H1 (cell line): ENCODE data around the gene SAT2. TPM values are rescaled to one million over a fixed set of nuclear protein-coding genes. Genes with fewer than 3 reads are reported as not detected.
A peak's percentile ranks its signal among the peaks of the same experiment; 100 is the strongest.

Experiments
- CTCF ChIA-PET: fragments of 300-600 bp; sonication (Branson Sonifier 250); formaldehyde crosslinking; loops from one replicate; lab custom pipeline; 2021; ENCODE audit not compliant: partially characterized antibody; lab: Charles Lee
- POLR2A ChIA-PET: fragments of 300-600 bp; sonication (Branson Sonifier 250); formaldehyde crosslinking; loops from one replicate; lab custom pipeline; 2021; ENCODE audit warnings: inconsistent platforms; ENCODE audit not compliant: partially characterized antibody; lab: Charles Lee
- DNase-seq, 2 experiments: peaks; one replicate each; pipeline versions ENCODE4 v3.0.0 to v3.0.0-alpha.2; 2010 to 2022; ENCODE audit warnings: low spot score in 2 of 2, low read depth in 1 of 2, mixed read lengths in 1 of 2
- FAIRE-seq: peaks from 2 replicates; lab custom pipeline; 2011; peaks lifted over from hg19 to GRCh38; lab: Jason Lieb, UNC
- H2AFZ ChIP-seq: 2 replicates; pipeline ENCODE4 v1.8.1; 2012; ENCODE audit warnings: low read length, inconsistent platforms
- H2AK5ac ChIP-seq: 2 replicates; pipeline ENCODE4 v1.6.1; 2013; ENCODE audit warnings: low read depth, low read length
- H2BK120ac ChIP-seq: replicated peaks from 2 replicates; pipeline ENCODE3; 2013; ENCODE audit warnings: low read depth, low read length, inconsistent platforms
- H2BK12ac ChIP-seq: 2 replicates; pipeline ENCODE4 v1.6.1; 2013; ENCODE audit warnings: low read depth, low read length
- H2BK15ac ChIP-seq: 2 replicates; pipeline ENCODE4 v1.6.1; 2013; ENCODE audit warnings: low read length
- H2BK20ac ChIP-seq: 2 replicates; pipeline ENCODE4 v1.6.1; 2013; ENCODE audit warnings: low read length
- H2BK5ac ChIP-seq: 2 replicates; pipeline ENCODE4 v1.6.1; 2013; ENCODE audit warnings: low read depth, low read length
- H3K14ac ChIP-seq: 2 replicates; pipeline ENCODE4 v1.6.1; 2013; ENCODE audit warnings: inconsistent platforms; ENCODE audit not compliant: insufficient read length
- H3K18ac ChIP-seq: 2 replicates; pipeline ENCODE4 v1.6.1; 2013; ENCODE audit warnings: low read length; ENCODE audit errors: extremely low read depth
- H3K23ac ChIP-seq: 2 replicates; pipeline ENCODE4 v1.6.1; 2013; ENCODE audit warnings: inconsistent platforms; ENCODE audit not compliant: insufficient read length
- H3K23me2 ChIP-seq: 2 replicates; pipeline ENCODE4 v1.6.1; 2013; ENCODE audit warnings: low read depth, low read length
- H3K27ac ChIP-seq: 2 replicates; pipeline ENCODE4 v1.6.1; 2011; ENCODE audit warnings: low read depth, low read length, inconsistent platforms
- H3K27me3 ChIP-seq, 4 experiments: replicated peaks in 1 of 4; 1 replicate in 1 of 4; 2 replicates in 3 of 4; pipeline versions ENCODE4 v1.6.1 to v1.8.1; 2011 to 2013; ENCODE audit warnings: low read length in 3 of 4, mild to moderate bottlenecking in 3 of 4, inconsistent platforms in 2 of 4, mixed read lengths in 2 of 4, moderate library complexity in 1 of 4; ENCODE audit not compliant: control insufficient read depth in 3 of 4, insufficient read depth in 3 of 4; ENCODE audit errors: extremely low read depth in 1 of 4
- H3K36me3 ChIP-seq, 4 experiments: 2 replicates each; pipeline versions ENCODE4 v1.6.1 to v1.8.1; 2011 to 2013; ENCODE audit warnings: mild to moderate bottlenecking in 4 of 4, low read length in 3 of 4, moderate library complexity in 2 of 4, control low read depth in 1 of 4, inconsistent platforms in 1 of 4; ENCODE audit not compliant: insufficient read depth in 4 of 4, control insufficient read depth in 2 of 4
- H3K4ac ChIP-seq: replicated peaks from 2 replicates; pipeline ENCODE3; 2013; ENCODE audit warnings: low read length, low read depth, mixed read lengths, inconsistent platforms; ENCODE audit not compliant: insufficient read length
- H3K4me1 ChIP-seq, 4 experiments: replicated peaks in 1 of 4; 1 replicate in 1 of 4; 2 replicates in 3 of 4; pipeline versions ENCODE4 v1.6.1 to v1.8.1; 2011 to 2013; ENCODE audit warnings: low read length in 3 of 4, inconsistent platforms in 2 of 4, mixed read lengths in 1 of 4; ENCODE audit not compliant: insufficient read depth in 4 of 4, control insufficient read depth in 3 of 4
- H3K4me2 ChIP-seq, 2 experiments: 2 replicates each; pipeline versions ENCODE4 v1.6.1 to v1.8.1; 2011 to 2013; ENCODE audit warnings: low read depth in 2 of 2, low read length in 2 of 2, control low read depth in 1 of 2, inconsistent platforms in 1 of 2, mild to moderate bottlenecking in 1 of 2; ENCODE audit not compliant: insufficient read depth in 1 of 2
- H3K4me3 ChIP-seq, 4 experiments: fragments of 200-600, 300-600 bp in 1 of 4; sonication (generic), shearing (Covaris generic), sonication (Bioruptor Twin) in 1 of 4; 2 replicates each; pipeline versions ENCODE4 v1.5.1 to v1.8.1; 2011 to 2016; ENCODE audit warnings: low read length in 4 of 4, low read depth in 3 of 4, control low read depth in 2 of 4, inconsistent platforms in 2 of 4, mild to moderate bottlenecking in 2 of 4, mixed read lengths in 1 of 4, moderate library complexity in 1 of 4; ENCODE audit not compliant: insufficient read depth in 2 of 4; ENCODE audit errors: extremely low read depth in 1 of 4
- H3K56ac ChIP-seq: replicated peaks from 2 replicates; pipeline ENCODE3; 2013; ENCODE audit warnings: low read depth, mild to moderate bottlenecking, mixed read lengths, low read length, inconsistent platforms; ENCODE audit not compliant: insufficient read length
- H3K79me1 ChIP-seq: 2 replicates; pipeline ENCODE4 v1.6.1; 2013; ENCODE audit warnings: low read depth, low read length, control low read depth
- H3K79me2 ChIP-seq, 2 experiments: 2 replicates each; pipeline versions ENCODE4 v1.6.1 to v1.8.1; 2012 to 2013; ENCODE audit warnings: low read length in 2 of 2, mild to moderate bottlenecking in 2 of 2, inconsistent platforms in 1 of 2; ENCODE audit not compliant: insufficient read depth in 2 of 2, control insufficient read depth in 1 of 2
- H3K9ac ChIP-seq, 4 experiments: replicated peaks in 1 of 4; 1 replicate in 1 of 4; 2 replicates in 3 of 4; pipeline versions ENCODE4 v1.6.1 to v1.8.1; 2011 to 2013; ENCODE audit warnings: low read depth in 3 of 4, low read length in 3 of 4, control low read depth in 2 of 4, mild to moderate bottlenecking in 2 of 4, moderate library complexity in 2 of 4, inconsistent platforms in 1 of 4; ENCODE audit errors: extremely low read depth in 1 of 4
- H3K9me3 ChIP-seq, 2 experiments: 2 replicates each; pipeline versions ENCODE4 v1.6.1 to v1.8.1; 2012 to 2013; ENCODE audit warnings: mild to moderate bottlenecking in 2 of 2, moderate library complexity in 2 of 2, control low read depth in 1 of 2, inconsistent platforms in 1 of 2, low read depth in 1 of 2, low read length in 1 of 2, mixed read lengths in 1 of 2; ENCODE audit not compliant: insufficient read depth in 2 of 2
- H4K20me1 ChIP-seq, 2 experiments: replicated peaks in 1 of 2; 2 replicates each; pipeline versions ENCODE3 to v1.8.1; 2011 to 2013; ENCODE audit warnings: inconsistent platforms in 2 of 2, low read length in 2 of 2, mild to moderate bottlenecking in 1 of 2; ENCODE audit not compliant: insufficient read depth in 2 of 2, control insufficient read depth in 1 of 2
- H4K5ac ChIP-seq: 2 replicates; pipeline ENCODE4 v1.6.1; 2013; ENCODE audit warnings: low read length, low read depth, mixed read lengths, inconsistent platforms; ENCODE audit not compliant: insufficient read length
- H4K8ac ChIP-seq: 2 replicates; pipeline ENCODE4 v1.8.0; 2013; ENCODE audit warnings: mild to moderate bottlenecking, moderate library complexity, low read length, inconsistent platforms; ENCODE audit not compliant: insufficient read depth; ENCODE audit errors: extremely low read depth
- H4K91ac ChIP-seq: replicated peaks from 2 replicates; pipeline ENCODE3; 2013; ENCODE audit warnings: low read length, mixed read lengths, inconsistent platforms; ENCODE audit not compliant: insufficient read length
- ATF2 ChIP-seq: IDR thresholded peaks from 2 replicates; pipeline ENCODE4 v1.6.1; 2012; ENCODE audit warnings: low read length, inconsistent platforms
- BCL11A ChIP-seq, 2 experiments: IDR thresholded peaks; one replicate each; pipeline ENCODE4 v1.6.1; 2011; ENCODE audit warnings: low read depth in 2 of 2, low read length in 2 of 2, mild to moderate bottlenecking in 2 of 2
- CHD1 ChIP-seq: IDR thresholded peaks from 2 replicates; pipeline ENCODE4 v1.6.1; 2012; ENCODE audit warnings: low read depth, low read length, improper control_type of control experiment
- FOSL1 ChIP-seq: IDR thresholded peaks from 2 replicates; pipeline ENCODE4 v1.6.1; 2011; ENCODE audit warnings: mild to moderate bottlenecking, low read depth, low read length, moderate library complexity; ENCODE audit not compliant: insufficient read depth
- POLR2A ChIP-seq, 2 experiments: IDR thresholded peaks; 1 replicate in 1 of 2; 2 replicates in 1 of 2; pipeline ENCODE4 v1.6.1; 2011; ENCODE audit warnings: low read depth in 2 of 2, low read length in 2 of 2, mild to moderate bottlenecking in 2 of 2; ENCODE audit errors: control extremely low read depth in 1 of 2
- TEAD4 ChIP-seq: IDR thresholded peaks from 2 replicates; pipeline ENCODE4 v1.6.1; 2012; ENCODE audit warnings: low read depth, low read length, inconsistent platforms, mixed read lengths
- whole genome bisulfite sequencing, 2 experiments: shearing (Covaris generic) in 1 of 2; methylation state at CpG; one replicate each; pipeline versions ENCODE4 v1.1.6 to v1.1.7; 2013 to 2015; ENCODE audit warnings: low lambda C conversion rate in 2 of 2, mixed read lengths in 2 of 2, inconsistent platforms in 1 of 2, low coverage in 1 of 2, missing lambda C conversion rate in 1 of 2; ENCODE audit not compliant: insufficient replicate concordance in 2 of 2, insufficient coverage in 1 of 2, insufficient read length in 1 of 2; ENCODE audit errors: extremely low coverage in 1 of 2, missing lambda C conversion rate in 1 of 2; 5-methylcytosine and 5-hydroxymethylcytosine counted together
- polyA plus RNA-seq, 7 experiments: library from polyadenylated mRNA; depleted of rRNA in 3 of 7; stranded (reverse) in 5 of 7; unstranded in 2 of 7; fragments of >200 nt in 5 of 7; fragments of 200-250 nt in 2 of 7; gene quantifications; 1 replicate in 5 of 7; 2 replicates in 1 of 7; 4 replicates in 1 of 7; pipeline versions ENCODE4 v1.2.1 to v1.2.3, GENCODE V29; 2011 to 2013; ENCODE audit warnings: missing spikeins in 2 of 7, mixed read lengths in 2 of 7
- total RNA-seq: library from RNA; stranded (reverse); fragmentation: NEBNext Ultra II Directional; extraction: Animal tissue kit (Norgen Biotek cat#: 25700); gene quantifications from 2 replicates; pipeline ENCODE4 v1.2.1, GENCODE V29; 2021
- TF ChIP-seq, protein P1 (sequence below), 3 experiments: IDR thresholded peaks; 1 replicate in 2 of 3; 2 replicates in 1 of 3; pipeline versions ENCODE4 v1.5.1 to v1.6.1; 2011; ENCODE audit warnings: low read length in 3 of 3, mild to moderate bottlenecking in 3 of 3, inconsistent platforms in 2 of 3, low read depth in 1 of 3, moderate library complexity in 1 of 3; ENCODE audit not compliant: insufficient read depth in 1 of 3; ENCODE audit errors: control extremely low read depth in 1 of 3

Gene SAT2
- total and polyA plus RNA-seq, 2 of the 8 experiments (the other 6 are each of a cell fraction or from before 2014, with no cell fraction given), result 36.4 to 72.3 TPM

- no peak overlapping the region for H3K4ac ChIP-seq
- no peak overlapping the region for H2AFZ ChIP-seq
- H2BK20ac ChIP-seq, result no peak overlapping the region
- H3K56ac ChIP-seq, result no peak overlapping the region
- H3K4me2 ChIP-seq, result no peak overlapping the region; a peak in 1 of 4 replicates
- no peak overlapping the region for H4K8ac ChIP-seq
- WGBS, 2 experiments, result 77% methylated on average over 9 of the region's 9 CpGs; no CpG with 5 or more reads in 1 of the 2 experiments
- H3K14ac ChIP-seq, result no peak overlapping the region
- no peak overlapping the region; the same call in 1 of the 2 replicates for H2BK5ac ChIP-seq
- H3K27me3 ChIP-seq, result no peaks in the 10 kb centered on the region
- H3K4me3 ChIP-seq, result no peak overlapping the region
- H3K23me2 ChIP-seq, result peaks cover 24% of the 10 kb centered on the region; the same call in 1 of the 2 replicates
- no peak overlapping the region for H2AK5ac ChIP-seq
- H2BK12ac ChIP-seq, result no peak overlapping the region
- H3K9ac ChIP-seq, result no peak overlapping the region
- DNase-seq (peak in 1 of 2 experiments; percentile 49), FAIRE-seq (no peak)
- peaks cover 0 to 2% of the 10 kb centered on the region in 2 experiments for H4K20me1 ChIP-seq
- no peak overlapping the region for H4K91ac ChIP-seq
- H3K18ac ChIP-seq, result no peak overlapping the region
- H3K27ac ChIP-seq, result no peak overlapping the region
- no peaks in the 10 kb centered on the region for H3K9me3 ChIP-seq
- H3K79me2 ChIP-seq, result no peaks in the 10 kb centered on the region
- no peak overlapping the region for H4K5ac ChIP-seq
- ChIA-PET POLR2A (interaction anchor here (0.6 to 28.5 kb wide), 8 partner anchors 14 to 100 kb away, joined by 3 to 1144 read pairs (median 28); partner anchors contain the start of genes CD68, SAT2, SENP3 and TNFSF12), CTCF (interaction anchor here (0.6 to 1.8 kb wide), 11 partner anchors 13 to 101 kb away, joined by 3 to 14 read pairs (median 3); partner anchors contain the start of genes FXR2 and TP53)
- peaks cover 6 to 31% (median 23%) of the 10 kb centered on the region in 4 experiments for H3K4me1 ChIP-seq
- H2BK15ac ChIP-seq, result no peak overlapping the region
- H3K23ac ChIP-seq, result no peak overlapping the region
- no peak overlapping the region for H2BK120ac ChIP-seq
- no peaks in the 10 kb centered on the region; the same call in none of the 2 replicates for H3K79me1 ChIP-seq
- H3K36me3 ChIP-seq, result peaks cover under 1 to 14% (median 4%) of the 10 kb centered on the region in 4 experiments; a peak in 5 of 8 replicates
- no peak for TF ChIP-seq BCL11A (IDR thresholded peaks at IDR 0.05; ENCODE audit: low read depth in 2 of 2, low read length in 2 of 2)
- TF ChIP-seq, protein P1, sequence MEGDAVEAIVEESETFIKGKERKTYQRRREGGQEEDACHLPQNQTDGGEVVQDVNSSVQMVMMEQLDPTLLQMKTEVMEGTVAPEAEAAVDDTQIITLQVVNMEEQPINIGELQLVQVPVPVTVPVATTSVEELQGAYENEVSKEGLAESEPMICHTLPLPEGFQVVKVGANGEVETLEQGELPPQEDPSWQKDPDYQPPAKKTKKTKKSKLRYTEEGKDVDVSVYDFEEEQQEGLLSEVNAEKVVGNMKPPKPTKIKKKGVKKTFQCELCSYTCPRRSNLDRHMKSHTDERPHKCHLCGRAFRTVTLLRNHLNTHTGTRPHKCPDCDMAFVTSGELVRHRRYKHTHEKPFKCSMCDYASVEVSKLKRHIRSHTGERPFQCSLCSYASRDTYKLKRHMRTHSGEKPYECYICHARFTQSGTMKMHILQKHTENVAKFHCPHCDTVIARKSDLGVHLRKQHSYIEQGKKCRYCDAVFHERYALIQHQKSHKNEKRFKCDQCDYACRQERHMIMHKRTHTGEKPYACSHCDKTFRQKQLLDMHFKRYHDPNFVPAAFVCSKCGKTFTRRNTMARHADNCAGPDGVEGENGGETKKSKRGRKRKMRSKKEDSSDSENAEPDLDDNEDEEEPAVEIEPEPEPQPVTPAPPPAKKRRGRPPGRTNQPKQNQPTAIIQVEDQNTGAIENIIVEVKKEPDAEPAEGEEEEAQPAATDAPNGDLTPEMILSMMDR (IDR thresholded peaks at IDR 0.05; ENCODE audit: control extremely low read depth in 1 of 3, insufficient read depth in 1 of 3, low read depth in 1 of 3, low read length in 3 of 3), result peak; percentile 23 to 64 (median 63); a peak in 3 of 4 replicates
- TF ChIP-seq POLR2A (IDR thresholded peaks at IDR 0.05; ENCODE audit: control extremely low read depth in 1 of 2, low read depth in 2 of 2, low read length in 2 of 2), result peak in 1 of 2 experiments; percentile 17; a peak in 1 of 3 replicates
- TF ChIP-seq ATF2, result no peak
- no peak for TF ChIP-seq CHD1
- no peak for TF ChIP-seq TEAD4
- TF ChIP-seq FOSL1, result no peak
These were observed 40.8 kb downstream of the SAT2 start for GRCh38 chr17:7586673-7587419.
